Skeletal muscle tissue (tissue), 4 donors: ENCODE results near the gene MYO1A. TPM values are rescaled to one million over a fixed set of nuclear protein-coding genes. Genes with fewer than 3 reads are reported as not detected.

Experiments used
- H3K27ac ChIP-seq: one replicate; pipeline ENCODE4 v1.7.0; 2013; ENCODE audit warnings: mild to moderate bottlenecking, low read depth, low read length, inconsistent platforms
- H3K27me3 ChIP-seq, 3 donors: one replicate each; pipeline ENCODE4 v1.7.0; 2013; ENCODE audit warnings: low read length in 3 of 3; ENCODE audit not compliant: control insufficient read depth in 3 of 3, insufficient read depth in 3 of 3
- H3K36me3 ChIP-seq, 3 donors: one replicate each; pipeline ENCODE4 v1.7.0; 2013; ENCODE audit warnings: low read length in 3 of 3; ENCODE audit not compliant: control insufficient read depth in 3 of 3, insufficient read depth in 3 of 3
- H3K4me1 ChIP-seq, 3 donors: one replicate each; pipeline ENCODE4 v1.7.0; 2013; ENCODE audit warnings: low read length in 3 of 3, mild to moderate bottlenecking in 3 of 3; ENCODE audit not compliant: control insufficient read depth in 3 of 3, insufficient read depth in 3 of 3
- H3K4me3 ChIP-seq, 3 donors: one replicate each; pipeline ENCODE4 v1.7.0; 2013; ENCODE audit warnings: low read length in 3 of 3
- H3K9ac ChIP-seq, 3 donors: one replicate each; pipeline ENCODE4 v1.7.0; 2013; ENCODE audit warnings: low read length in 3 of 3, mild to moderate bottlenecking in 3 of 3, moderate library complexity in 2 of 3, low read depth in 1 of 3
- H3K9me3 ChIP-seq, 3 donors: one replicate each; pipeline ENCODE4 v1.7.0; 2013; ENCODE audit warnings: low read length in 3 of 3; ENCODE audit not compliant: control insufficient read depth in 3 of 3
- total RNA-seq: library from RNA; depleted of rRNA; stranded (reverse); fragments of >200 nt; gene quantifications from one replicate; pipeline ENCODE4 v1.2.3, GENCODE V29; 2014
- donor health status: Osteomylitis.

MYO1A gene
- total RNA-seq, 1 donor from 2014 or later: not detected

DNA sequence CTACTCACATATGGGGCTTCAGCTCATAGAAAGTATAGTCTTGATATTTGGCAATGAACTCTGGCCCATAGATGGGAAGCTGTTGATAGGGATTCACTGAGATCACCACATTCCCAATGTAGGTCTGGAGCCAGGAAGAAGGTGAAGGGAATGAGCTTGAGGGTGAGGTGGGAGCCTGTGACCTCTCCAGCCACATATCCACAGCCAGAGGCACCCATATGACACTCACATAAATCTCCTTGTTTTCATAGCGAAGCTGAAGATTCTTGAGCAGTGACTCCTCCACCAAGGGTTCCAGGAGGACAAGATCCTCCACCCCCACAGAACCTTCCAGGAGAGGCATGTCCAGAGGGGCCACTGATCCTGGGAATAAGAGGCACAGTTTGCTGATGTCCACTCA is 1.9 kb downstream of the MYO1A start:
- H3K9ac ChIP-seq: no peak overlapping the region
- H3K4me1 ChIP-seq: no peaks in the 10 kb centered on the region
- peaks cover 4 to 26% (median 7%) of the 10 kb centered on the region in 3 donors for H3K27me3 ChIP-seq
- H3K36me3 ChIP-seq: no peaks in the 10 kb centered on the region
- H3K4me3 ChIP-seq: no peak overlapping the region
- no peak overlapping the region for H3K27ac ChIP-seq
- no peaks in the 10 kb centered on the region for H3K9me3 ChIP-seq

GRCh38 chr12:57046947-57047890 is 2.7 kb downstream of the MYO1A start:
- H3K9me3 ChIP-seq: no peaks in the 10 kb centered on the region
- no peak overlapping the region for H3K27ac ChIP-seq
- no peak overlapping the region for H3K4me3 ChIP-seq
- H3K36me3 ChIP-seq: no peaks in the 10 kb centered on the region
- peaks cover 4 to 26% (median 7%) of the 10 kb centered on the region in 3 donors for H3K27me3 ChIP-seq
- no peak overlapping the region for H3K9ac ChIP-seq
- H3K4me1 ChIP-seq: no peaks in the 10 kb centered on the region

GRCh38 chr12:57046086-57046791 is 3.7 kb downstream of the MYO1A start:
- no peaks in the 10 kb centered on the region for H3K36me3 ChIP-seq
- H3K4me1 ChIP-seq: no peaks in the 10 kb centered on the region
- H3K27ac ChIP-seq: no peak overlapping the region
- no peaks in the 10 kb centered on the region for H3K9me3 ChIP-seq
- H3K9ac ChIP-seq: no peak overlapping the region
- H3K4me3 ChIP-seq: no peak overlapping the region
- peaks cover 4 to 26% (median 7%) of the 10 kb centered on the region in 3 donors for H3K27me3 ChIP-seq

GRCh38 chr12:57044889-57045288 is 5.0 kb downstream of the MYO1A start:
- Histone ChIP-seq H3K4me3 (no peak overlapping the region), H3K9ac (no peak overlapping the region), H3K36me3 (no peaks in the 10 kb centered on the region), H3K27me3 (peaks cover 4 to 24% (median 7%) of the 10 kb centered on the region in 3 donors), H3K4me1 (no peaks in the 10 kb centered on the region), H3K27ac (no peak overlapping the region), H3K9me3 (no peaks in the 10 kb centered on the region)

DNA sequence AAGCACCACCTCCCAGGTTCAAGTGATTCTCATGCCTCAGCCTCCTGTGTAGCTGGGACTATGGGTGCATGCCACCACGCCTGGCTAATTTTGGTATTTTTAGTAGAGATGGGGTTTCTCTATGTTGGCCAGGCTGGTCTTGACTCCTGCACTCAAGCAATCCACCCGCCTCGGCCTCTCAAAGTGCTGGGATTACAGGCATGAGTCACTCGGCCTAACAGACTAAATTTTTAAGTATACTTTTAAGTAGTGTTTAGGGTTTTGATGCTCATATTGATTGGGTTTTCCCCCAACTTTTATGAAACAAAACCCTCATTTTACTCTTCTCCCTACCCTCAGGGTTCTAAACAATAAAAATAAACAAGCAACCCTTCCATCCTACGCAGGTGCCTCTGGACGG is 5.5 kb downstream of the MYO1A start:
- no peak overlapping the region for H3K27ac ChIP-seq
- no peak overlapping the region for H3K9ac ChIP-seq
- H3K9me3 ChIP-seq: no peaks in the 10 kb centered on the region
- no peaks in the 10 kb centered on the region for H3K4me1 ChIP-seq
- peaks cover 4 to 21% (median 7%) of the 10 kb centered on the region in 3 donors for H3K27me3 ChIP-seq
- no peaks in the 10 kb centered on the region for H3K36me3 ChIP-seq
- H3K4me3 ChIP-seq: no peak overlapping the region

- Histone ChIP-seq H3K4me1 (no peaks in the 10 kb centered on the region), H3K9ac (no peak overlapping the region), H3K27ac (no peak overlapping the region), H3K36me3 (no peaks in the 10 kb centered on the region), H3K9me3 (no peaks in the 10 kb centered on the region), H3K27me3 (peaks cover 4 to 21% (median 7%) of the 10 kb centered on the region in 3 donors), H3K4me3 (no peak overlapping the region)
These were observed 7.2 kb downstream of the MYO1A start for GRCh38 chr12:57042695-57043094.

- Histone ChIP-seq H3K27ac (no peak overlapping the region), H3K36me3 (no peaks in the 10 kb centered on the region), H3K9ac (no peak overlapping the region), H3K4me1 (no peaks in the 10 kb centered on the region), H3K4me3 (no peak overlapping the region), H3K27me3 (peaks cover 0 to 5% (median 4%) of the 10 kb centered on the region in 3 donors), H3K9me3 (no peaks in the 10 kb centered on the region)
These were observed 9.2 kb downstream of the MYO1A start for GRCh38 chr12:57040750-57041149.

GRCh38 chr12:57040211-57040610 is 9.7 kb downstream of the MYO1A start:
- H3K4me1 ChIP-seq: no peaks in the 10 kb centered on the region
- no peak overlapping the region for H3K9ac ChIP-seq
- peaks cover 0 to 5% (median 4%) of the 10 kb centered on the region in 3 donors for H3K27me3 ChIP-seq
- no peaks in the 10 kb centered on the region for H3K9me3 ChIP-seq
- no peaks in the 10 kb centered on the region for H3K36me3 ChIP-seq
- no peak overlapping the region for H3K4me3 ChIP-seq
- no peak overlapping the region for H3K27ac ChIP-seq

DNA sequence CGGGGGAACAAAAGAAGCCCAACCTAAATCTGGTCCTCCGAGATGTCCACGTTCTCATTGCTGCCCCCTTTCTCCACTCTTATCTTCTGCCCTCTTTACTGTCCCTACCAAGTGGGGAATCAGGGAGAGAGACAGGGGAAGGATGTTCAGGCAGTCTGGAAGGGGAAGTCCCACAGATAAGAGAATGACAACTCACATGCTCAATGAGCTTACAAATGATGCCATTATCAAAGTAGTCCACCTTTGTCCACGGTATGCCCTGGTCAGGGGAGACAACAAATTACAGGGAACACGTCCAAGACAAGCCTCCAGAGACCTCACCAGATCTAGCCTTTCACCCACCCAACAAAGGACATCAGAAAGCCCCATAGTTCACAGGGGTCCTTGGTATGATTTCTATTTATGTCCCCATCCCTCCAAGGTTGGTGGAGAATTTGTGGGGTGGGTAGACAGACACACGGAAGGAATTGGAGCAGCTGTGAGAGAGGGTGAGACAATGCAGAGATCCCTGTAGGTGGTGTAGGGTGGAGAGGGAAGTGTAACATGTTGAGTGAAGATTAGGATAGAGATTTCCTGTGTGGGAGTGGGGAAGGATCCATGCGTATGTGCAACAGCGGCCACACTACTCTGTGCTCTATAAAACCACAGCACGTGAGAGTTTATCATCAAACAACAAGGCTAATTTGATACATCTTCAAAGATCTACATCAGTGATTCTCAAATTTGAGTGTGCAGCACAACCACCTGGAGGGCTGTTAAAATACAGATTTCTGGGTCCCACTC is 10.7 kb downstream of the MYO1A start:
- Histone ChIP-seq H3K36me3 (no peaks in the 10 kb centered on the region), H3K4me3 (no peak overlapping the region), H3K9ac (no peak overlapping the region), H3K4me1 (no peaks in the 10 kb centered on the region), H3K9me3 (no peaks in the 10 kb centered on the region), H3K27me3 (peaks cover 0 to 5% (median 4%) of the 10 kb centered on the region in 3 donors), H3K27ac (no peak overlapping the region)
